ENCODE measurements around the gene TMEM245.

- TF ChIP-seq CTCF (tag by site-specific recombination; IDR thresholded peaks at IDR 0.05) (no peak), IKZF3 (tag by site-specific recombination; IDR thresholded peaks at IDR 0.05) (no peak), ZNF398 (tag by site-specific recombination; IDR thresholded peaks at IDR 0.05) (no peak)
Observed at GRCh38 chr9:109118808-109119438, 824 bp downstream of the TMEM245 start.
